ENCODE measurements around the gene ELANE. TPM values are rescaled to one million over a fixed set of nuclear protein-coding genes. Genes with fewer than 3 reads are reported as not detected.

The ELANE gene
- total RNA-seq, 1 donor from 2014 or later, result 0.58 TPM

DNA sequence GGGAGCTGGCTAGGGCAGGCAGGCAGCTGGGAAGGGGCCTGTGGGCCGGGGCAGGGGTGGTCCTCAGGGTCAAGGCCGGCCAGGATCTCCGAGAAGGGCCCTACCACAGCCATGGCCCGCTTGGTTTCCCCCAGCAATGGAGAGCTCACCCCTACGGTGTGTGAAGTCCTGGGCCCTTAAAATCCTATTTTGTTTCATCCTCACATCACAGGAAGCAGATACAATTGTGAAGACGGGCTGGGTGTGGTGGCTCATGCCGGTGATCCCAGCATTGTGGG is 49.9 kb downstream of the ELANE start:
- intact Hi-C loops (cut with micrococcal nuclease), result no loop called here
- peaks cover 26% of the 10 kb centered on the region for H3K36me3 ChIP-seq
- H3K27me3 ChIP-seq (ENCODE audit: low read depth), result no peaks in the 10 kb centered on the region
- no peak overlapping the region for H3K4me3 ChIP-seq
- no peaks in the 10 kb centered on the region for H3K4me1 ChIP-seq
- DNase-seq, result no peak
- TF ChIP-seq, protein P1, sequence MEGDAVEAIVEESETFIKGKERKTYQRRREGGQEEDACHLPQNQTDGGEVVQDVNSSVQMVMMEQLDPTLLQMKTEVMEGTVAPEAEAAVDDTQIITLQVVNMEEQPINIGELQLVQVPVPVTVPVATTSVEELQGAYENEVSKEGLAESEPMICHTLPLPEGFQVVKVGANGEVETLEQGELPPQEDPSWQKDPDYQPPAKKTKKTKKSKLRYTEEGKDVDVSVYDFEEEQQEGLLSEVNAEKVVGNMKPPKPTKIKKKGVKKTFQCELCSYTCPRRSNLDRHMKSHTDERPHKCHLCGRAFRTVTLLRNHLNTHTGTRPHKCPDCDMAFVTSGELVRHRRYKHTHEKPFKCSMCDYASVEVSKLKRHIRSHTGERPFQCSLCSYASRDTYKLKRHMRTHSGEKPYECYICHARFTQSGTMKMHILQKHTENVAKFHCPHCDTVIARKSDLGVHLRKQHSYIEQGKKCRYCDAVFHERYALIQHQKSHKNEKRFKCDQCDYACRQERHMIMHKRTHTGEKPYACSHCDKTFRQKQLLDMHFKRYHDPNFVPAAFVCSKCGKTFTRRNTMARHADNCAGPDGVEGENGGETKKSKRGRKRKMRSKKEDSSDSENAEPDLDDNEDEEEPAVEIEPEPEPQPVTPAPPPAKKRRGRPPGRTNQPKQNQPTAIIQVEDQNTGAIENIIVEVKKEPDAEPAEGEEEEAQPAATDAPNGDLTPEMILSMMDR (IDR thresholded peaks at IDR 0.05; ENCODE audit: borderline replicate concordance), result no peak
- H3K27ac ChIP-seq (replicated peaks), result no peak overlapping the region
- no peaks in the 10 kb centered on the region for H3K9me3 ChIP-seq (replicated peaks)

DNA sequence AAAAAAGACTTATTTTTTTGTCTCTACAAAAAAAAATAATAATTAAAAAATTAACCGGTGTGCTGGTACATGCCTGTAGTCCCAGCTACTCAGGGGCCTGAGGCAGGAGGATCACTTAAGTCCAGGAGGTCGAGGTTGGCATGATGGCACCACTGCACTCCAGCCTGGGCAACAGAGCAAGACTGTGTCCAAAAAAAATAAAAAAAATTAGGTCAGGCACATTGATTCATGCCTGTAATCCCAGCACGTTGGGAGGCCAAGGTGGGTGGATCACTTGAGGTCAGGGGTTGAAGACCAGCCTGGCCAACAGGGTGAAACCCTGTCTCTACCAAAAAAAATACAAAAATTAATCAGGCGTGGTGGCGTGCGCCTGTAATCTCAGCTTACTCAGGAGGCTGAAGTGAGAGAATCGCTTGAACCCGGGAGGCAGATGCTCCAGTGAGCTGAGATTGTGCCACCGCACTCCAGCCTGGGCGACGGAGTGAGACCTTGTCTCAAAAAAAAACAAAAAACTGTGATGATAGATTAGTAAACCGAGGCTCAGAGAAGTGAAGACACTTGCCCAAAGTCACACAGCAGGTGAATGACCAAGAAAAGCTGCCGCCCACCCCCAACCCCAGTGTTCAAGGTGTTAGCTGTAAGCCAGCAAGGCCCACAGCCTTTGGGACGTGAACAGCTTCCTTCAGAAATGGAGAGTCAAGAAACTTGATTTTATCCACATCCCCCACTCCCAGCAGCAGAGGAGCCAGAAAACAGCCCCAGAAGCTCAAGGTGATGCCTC is 50.5 kb downstream of the ELANE start:
- H3K27ac ChIP-seq (replicated peaks), result no peak overlapping the region
- TF ChIP-seq, protein P1 (IDR thresholded peaks at IDR 0.05; ENCODE audit: borderline replicate concordance), result no peak
- no peak for DNase-seq
- H3K27me3 ChIP-seq (ENCODE audit: low read depth), result no peaks in the 10 kb centered on the region
- intact Hi-C loops (cut with micrococcal nuclease), result no loop called here
- peaks cover 20% of the 10 kb centered on the region for H3K36me3 ChIP-seq
- no peak overlapping the region for H3K4me3 ChIP-seq
- no peaks in the 10 kb centered on the region for H3K4me1 ChIP-seq
- no peaks in the 10 kb centered on the region for H3K9me3 ChIP-seq (replicated peaks)

DNA sequence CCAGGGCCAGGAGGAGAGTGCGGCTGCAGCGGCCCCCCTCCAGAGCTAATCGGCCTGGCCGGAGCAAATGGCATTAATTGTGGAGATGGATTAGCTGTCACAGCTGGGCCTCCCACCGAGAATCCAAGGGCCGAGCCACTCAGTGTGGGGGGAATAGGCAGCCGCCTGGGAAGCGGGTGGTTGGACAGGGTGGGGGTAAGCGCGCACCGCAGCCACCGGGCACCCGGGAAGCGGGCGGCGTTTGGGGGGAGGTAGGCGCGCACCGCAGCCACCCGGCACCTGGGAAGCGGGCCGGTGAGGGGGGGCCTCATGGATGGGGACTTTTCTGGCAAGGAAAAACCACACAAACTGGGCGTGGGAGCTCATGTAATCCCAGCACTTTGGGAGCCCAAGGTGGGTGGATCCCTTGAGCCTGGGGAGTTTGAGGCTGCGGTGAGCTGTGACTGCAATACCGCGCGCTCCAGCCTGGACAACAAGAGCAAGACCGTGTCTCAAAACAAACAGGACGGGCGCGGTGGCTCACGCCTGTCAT is 51.2 kb downstream of the ELANE start:
- Histone ChIP-seq H3K9me3 (replicated peaks) (no peaks in the 10 kb centered on the region), H3K4me3 (no peak overlapping the region), H3K36me3 (peaks cover 19% of the 10 kb centered on the region), H3K4me1 (no peaks in the 10 kb centered on the region), H3K27me3 (ENCODE audit: low read depth) (no peaks in the 10 kb centered on the region), H3K27ac (replicated peaks) (no peak overlapping the region)
- TF ChIP-seq, protein P1 (IDR thresholded peaks at IDR 0.05; ENCODE audit: borderline replicate concordance), result no peak
- intact Hi-C loops (cut with micrococcal nuclease), result no loop called here
- DNase-seq, result no peak

DNA sequence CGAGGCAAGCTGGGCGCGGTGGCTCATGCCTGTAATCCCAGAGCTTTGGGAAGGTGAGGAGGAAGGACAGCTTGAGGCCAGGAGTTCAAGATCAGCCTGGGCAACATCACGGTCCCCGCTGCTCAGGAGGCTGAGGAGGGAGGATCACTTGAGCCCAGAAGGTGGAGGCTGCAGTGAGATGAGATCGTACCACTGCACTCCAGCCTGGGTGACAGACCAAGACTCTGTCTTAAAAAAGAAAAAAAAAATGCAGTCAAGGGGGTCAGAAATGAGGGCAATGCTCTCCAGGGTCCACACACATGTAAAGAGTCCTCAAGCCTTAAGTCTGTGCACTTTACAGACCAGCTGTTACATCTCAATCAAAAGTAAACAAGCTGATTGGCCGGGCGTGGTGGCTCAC is 52.4 kb downstream of the ELANE start:
- Histone ChIP-seq H3K4me3 (no peak overlapping the region), H3K27ac (replicated peaks) (no peak overlapping the region), H3K4me1 (peaks cover 5% of the 10 kb centered on the region), H3K36me3 (peaks cover 12% of the 10 kb centered on the region), H3K27me3 (ENCODE audit: low read depth) (no peaks in the 10 kb centered on the region), H3K9me3 (replicated peaks) (no peaks in the 10 kb centered on the region)
- DNase-seq, result no peak
- intact Hi-C loops (cut with micrococcal nuclease), result no loop called here
- TF ChIP-seq, protein P1 (IDR thresholded peaks at IDR 0.05; ENCODE audit: borderline replicate concordance), result no peak

Small RNA genes lying within 50 kb of the gene (microRNA-seq; reads per million reads assigned to microRNA genes)
- gene MIR3187 (not detected), gene MIR4745 (0.94 reads per million)

Other genes starting within 250 kb of the ELANE start
- gene POLRMT, start 218.8 kb upstream of the ELANE start, total RNA-seq, result 54.3 TPM
- gene FGF22, start 212.4 kb upstream of the ELANE start, total RNA-seq, result not detected
- 25.5 TPM for gene RNF126, start 189.1 kb upstream of the ELANE start, total RNA-seq
- 56.1 TPM for gene FSTL3, start 175.9 kb upstream of the ELANE start, total RNA-seq
- gene PRSS57, start 156.9 kb upstream of the ELANE start, total RNA-seq, result not detected
- gene PALM, start 143.4 kb upstream of the ELANE start, total RNA-seq, result 26.8 TPM
- gene MISP, start 101.2 kb upstream of the ELANE start, total RNA-seq, result not detected
- gene PTBP1, start 54.9 kb upstream of the ELANE start, total RNA-seq, result 55.6 TPM
- not detected for gene PLPPR3, start 30.3 kb upstream of the ELANE start, total RNA-seq
- gene AZU1, start 24.5 kb upstream of the ELANE start, total RNA-seq, result not detected
- gene PRTN3, start 11.3 kb upstream of the ELANE start, total RNA-seq, result not detected
- gene CFD, start 7.4 kb downstream of the ELANE start, total RNA-seq, result 200 TPM
- gene MED16, start 40.9 kb downstream of the ELANE start, total RNA-seq, result 19.4 TPM
- not detected for gene RNU6-9, start 41.2 kb downstream of the ELANE start, total RNA-seq
- 21.6 TPM for gene R3HDM4, start 60.9 kb downstream of the ELANE start, total RNA-seq
- not detected for gene KISS1R, start 65.0 kb downstream of the ELANE start, total RNA-seq
- 4.8 TPM for gene ARID3A, start 73.7 kb downstream of the ELANE start, total RNA-seq
- gene WDR18, start 132.0 kb downstream of the ELANE start, total RNA-seq, result 19.4 TPM
- gene GRIN3B, start 148.1 kb downstream of the ELANE start, total RNA-seq, result not detected
- 119 TPM for gene TMEM259, start 168.8 kb downstream of the ELANE start, total RNA-seq
- gene RNU6-2, start 169.2 kb downstream of the ELANE start, total RNA-seq, result not detected
- gene CNN2, start 174.3 kb downstream of the ELANE start, total RNA-seq, result 45.6 TPM
- gene ABCA7, start 187.8 kb downstream of the ELANE start, total RNA-seq, result 9.3 TPM
- 4.8 TPM for gene ARHGAP45, start 214.9 kb downstream of the ELANE start, total RNA-seq
- 140 TPM for gene POLR2E, start 243.1 kb downstream of the ELANE start, total RNA-seq